Activated gamma-delta T cell treated with Interleukin-2 at 50 U/mL for 16 hours (primary cell): Measurements from ENCODE around the gene TMEM179B.
"Not testable (repeated sequence)": the region's sequence is repeated elsewhere in the genome, so short reads cannot be mapped to it uniquely, and the experiment has no call there.

Source experiments
- DNase-seq: peaks from one replicate; pipeline ENCODE4 v3.0.0-alpha.2; 2020

TMEM179B gene

DNA sequence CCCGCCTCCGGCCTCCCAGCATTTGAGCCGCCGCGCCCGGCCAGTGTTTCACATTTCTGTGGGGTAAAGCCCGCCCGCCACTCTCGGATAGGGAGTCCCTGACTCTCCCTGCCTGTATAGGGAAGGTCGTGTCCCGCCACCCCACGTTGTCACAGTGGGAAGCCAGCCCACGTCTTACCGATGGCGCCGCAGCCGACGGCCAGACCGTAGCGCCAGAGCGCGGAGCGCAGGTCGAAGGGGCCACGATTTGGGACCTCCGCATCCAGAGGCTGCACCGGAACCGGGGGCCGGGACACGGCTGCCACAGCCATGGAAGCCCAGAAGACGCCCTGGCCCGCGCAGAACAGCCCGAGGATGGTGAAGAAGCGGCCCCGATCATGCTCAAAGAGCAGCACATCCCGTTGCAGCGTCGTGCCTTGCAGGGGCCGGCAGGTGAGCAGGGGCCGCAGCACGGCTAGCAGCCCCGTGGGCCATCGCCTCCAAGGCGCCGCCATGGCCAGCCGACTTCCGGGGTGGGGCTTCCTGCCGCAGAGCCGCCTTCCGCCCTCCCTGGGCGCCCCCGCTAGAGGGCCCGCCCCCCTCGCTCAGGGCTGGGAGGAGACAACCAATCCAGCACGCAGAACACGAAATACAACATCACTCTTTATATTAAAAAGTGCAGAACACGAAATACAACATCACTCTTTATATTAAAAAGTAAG lies 4.4 kb downstream of the TMEM179B start, which contains the start of gene TMEM223:
TMEM223 (minus strand) TSS at position 506 of the 701 bp plus-strand sequence; CDS start at position 494, 12 bp downstream.
- DNase-seq = peak; percentile 91

DNA sequence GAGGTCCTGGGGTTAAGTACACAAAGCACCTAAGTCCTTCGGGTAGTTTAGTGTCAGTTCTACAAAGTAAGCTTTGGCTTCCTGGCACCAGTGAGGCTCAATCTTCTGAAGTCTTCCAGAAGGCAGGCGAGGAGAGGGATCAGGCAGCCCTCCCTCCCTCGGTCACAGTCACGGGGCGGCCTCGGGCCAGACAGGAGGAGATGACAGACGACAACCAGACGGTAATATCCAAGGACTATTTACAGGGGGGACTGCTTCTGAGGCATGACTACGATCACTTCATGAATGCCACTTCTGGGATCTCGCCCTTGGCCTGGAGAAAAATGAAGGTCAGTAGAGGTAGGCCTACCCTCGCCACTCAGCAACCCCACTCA lies 5.0 kb downstream of the TMEM179B start:
- DNase-seq = no peak

DNA sequence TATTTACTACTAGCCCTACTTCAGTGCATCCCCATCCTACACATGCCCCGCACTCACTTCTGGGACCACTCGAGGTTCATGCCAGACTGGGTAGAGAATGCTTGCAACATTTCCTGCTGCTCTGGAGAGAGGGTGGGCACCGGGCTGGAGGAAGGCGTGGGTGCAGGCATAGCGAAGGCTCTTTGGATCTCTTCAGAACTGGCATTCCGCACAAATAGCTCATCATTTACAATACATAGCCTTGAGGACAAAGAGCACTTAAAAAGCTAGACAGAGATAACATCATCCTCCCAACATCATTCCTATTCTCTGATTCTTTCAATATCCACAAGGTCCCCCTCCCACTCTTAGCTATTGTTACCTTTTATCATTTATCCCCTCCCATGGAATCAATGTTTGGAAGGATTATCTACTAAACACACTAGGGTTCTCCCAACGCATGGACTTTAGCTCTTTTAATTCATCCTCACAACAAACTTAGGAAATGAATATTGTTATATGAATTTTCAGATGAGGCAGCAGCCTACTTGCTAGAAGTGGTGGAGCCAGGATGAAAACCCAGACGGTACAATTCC lies 7.1 kb downstream of the TMEM179B start:
- DNase-seq = no peak

DNA sequence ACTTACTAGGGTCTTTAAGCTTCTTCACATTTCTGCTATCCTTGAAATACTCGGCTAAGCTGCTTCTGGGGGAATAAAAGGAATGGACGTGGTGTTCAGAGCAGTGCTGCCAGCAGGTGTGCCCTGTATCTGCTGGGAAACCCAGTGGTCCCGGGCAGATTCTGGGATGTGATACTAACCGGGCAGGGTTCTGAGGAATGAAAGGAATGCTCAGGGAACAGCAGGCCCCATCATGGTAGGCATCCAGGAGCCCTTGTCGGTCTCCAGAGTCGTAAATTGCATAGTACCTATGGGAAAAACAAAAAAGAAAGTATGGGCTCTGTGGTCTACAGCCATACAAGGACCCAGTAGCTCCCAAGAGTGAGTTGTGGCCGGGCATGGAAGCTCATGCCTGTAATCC lies 9.1 kb downstream of the TMEM179B start:
- DNase-seq = no peak

DNA sequence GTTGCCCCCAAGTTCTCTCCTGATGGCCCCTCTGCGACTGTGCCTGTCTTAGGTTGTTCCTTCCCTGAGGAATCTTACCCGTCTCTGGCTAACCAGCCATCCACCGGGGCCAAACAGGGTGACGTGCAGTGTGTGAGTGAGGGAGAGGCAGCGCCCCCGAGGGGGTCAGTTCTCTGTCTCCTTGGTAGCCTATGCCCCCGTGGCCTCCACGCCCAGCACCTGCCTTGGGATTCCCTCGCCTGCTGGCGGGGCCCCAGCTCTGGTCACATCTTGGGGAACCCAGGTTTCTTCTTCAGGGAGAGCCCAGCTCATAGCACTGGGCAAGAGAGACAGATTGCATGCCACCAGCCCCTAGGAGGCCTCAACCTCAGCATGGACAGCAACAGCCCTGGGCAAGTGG lies 12.3 kb downstream of the TMEM179B start:
- DNase-seq = no peak

DNA sequence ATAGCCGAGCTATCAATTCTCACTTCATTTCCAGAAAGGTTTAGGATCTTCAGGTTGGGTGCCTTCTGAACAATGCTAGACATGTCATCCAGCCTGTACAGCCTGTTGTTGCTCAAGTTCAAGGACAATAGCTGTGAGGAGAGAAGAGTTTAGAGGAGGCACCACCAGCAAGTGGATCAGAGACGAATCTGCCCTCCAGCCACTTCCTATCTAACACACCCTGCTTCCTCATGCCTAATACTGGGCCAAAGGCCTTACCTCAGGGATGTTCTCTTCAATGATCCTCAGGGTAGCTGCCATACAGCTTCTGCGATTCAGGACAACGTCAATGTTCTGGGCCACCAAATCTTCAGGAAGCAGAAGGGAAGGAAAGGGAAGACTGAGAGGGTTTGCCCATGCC lies 13.9 kb downstream of the TMEM179B start:
- DNase-seq = no peak

DNA sequence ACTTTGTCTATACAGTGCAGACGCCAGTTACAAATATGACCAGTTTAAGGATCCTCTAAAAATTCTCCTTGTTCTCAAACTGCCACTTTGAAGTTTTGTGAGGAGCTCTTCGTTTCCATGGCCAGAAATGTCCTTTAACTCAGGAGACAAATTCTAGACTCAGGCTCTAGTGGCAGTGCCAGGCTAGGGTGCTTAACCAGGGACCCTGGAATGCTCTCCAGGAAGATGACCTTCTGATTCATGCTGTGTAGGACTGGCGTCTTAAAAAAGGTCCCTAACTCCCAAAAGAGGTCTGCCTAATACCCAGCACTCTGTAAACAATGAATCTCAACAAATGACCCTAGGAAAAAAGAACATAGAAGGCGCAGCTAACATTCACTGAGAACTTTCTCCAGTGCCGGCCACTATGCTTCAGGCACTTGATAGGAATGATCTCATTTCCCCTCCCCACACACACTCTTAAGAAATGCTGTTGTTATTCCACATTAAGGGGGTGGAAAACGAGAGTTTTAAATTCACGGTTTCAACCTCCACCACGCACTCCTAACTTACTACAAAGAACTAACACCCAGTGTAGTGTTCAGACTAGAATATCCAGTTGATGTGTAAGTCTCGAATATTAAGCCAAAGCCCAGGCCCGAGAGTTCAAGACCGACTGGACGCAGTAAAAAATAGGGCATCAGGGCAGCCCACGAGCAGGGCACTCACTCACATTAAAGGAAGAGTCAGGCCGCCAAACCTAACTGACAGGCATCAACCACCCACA lies 17.3 kb downstream of the TMEM179B start:
- DNase-seq = no peak

DNA sequence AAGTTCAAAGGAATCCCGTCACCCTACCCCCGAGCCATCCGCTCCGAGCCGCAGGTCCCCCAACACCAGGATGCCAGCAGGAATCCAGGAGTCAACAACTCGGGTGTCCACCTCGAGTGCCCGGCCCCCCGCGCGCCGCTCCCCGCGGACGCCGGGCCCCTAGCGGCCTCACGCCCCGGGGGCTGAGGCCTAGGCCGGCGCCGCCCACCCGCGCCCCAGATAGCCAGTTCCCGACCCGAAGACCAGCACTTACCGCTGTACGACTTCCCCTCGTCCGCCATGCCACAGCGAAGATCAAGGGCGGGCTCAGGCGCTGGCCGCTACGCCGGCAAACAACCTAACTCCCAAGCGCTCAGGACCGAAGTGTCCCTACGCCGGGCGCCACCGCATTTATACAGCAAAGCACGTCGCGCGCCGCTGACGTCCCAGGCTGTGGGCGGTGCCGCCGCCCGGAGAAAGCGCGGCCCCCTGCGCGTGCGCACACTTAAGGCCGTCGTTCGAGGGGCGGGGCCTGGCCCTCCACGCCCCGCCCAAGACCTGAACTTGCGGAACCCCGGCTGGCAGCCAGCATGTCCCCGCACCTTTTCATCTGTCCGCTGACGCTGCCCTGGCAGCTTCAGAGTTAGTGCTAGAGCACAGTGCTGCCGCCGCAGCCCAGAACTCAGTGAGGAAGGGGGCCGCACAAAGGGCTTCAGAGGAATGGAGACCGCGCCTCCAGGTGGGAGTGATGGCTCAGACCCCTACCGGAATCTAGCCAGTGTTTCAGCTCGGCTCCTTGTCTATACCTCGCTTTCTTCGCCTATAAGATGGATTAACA lies 18.1 kb downstream of the TMEM179B start, which contains the start of gene NXF1:
NXF1 (minus strand) TSS at position 365 of the 817 bp plus-strand sequence; CDS start at position 281, 84 bp downstream.
- peak; percentile 94 for DNase-seq

DNA sequence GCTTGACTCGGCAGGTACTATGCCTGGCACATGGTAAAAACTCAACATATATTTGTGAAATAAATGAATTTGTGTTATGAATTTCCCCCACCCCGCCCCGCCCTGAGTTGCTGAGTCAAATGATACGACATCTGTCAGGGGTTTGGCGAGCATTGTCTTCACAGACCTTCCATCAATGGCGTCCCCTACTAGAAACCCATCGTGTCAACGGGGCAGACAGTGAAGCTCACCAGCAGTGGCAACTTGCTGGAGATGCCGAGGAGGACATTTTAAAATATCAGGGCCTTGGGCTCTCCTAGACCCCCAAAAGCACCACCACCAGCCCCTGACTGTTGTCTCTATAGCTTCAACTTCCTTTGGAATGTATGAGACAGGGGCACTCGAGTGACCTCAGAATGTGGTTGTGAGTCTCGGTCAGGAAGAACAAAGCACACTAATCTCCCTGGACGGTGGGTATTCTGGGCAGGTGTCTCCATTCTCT lies 18.8 kb downstream of the TMEM179B start:
- no peak for DNase-seq

DNA sequence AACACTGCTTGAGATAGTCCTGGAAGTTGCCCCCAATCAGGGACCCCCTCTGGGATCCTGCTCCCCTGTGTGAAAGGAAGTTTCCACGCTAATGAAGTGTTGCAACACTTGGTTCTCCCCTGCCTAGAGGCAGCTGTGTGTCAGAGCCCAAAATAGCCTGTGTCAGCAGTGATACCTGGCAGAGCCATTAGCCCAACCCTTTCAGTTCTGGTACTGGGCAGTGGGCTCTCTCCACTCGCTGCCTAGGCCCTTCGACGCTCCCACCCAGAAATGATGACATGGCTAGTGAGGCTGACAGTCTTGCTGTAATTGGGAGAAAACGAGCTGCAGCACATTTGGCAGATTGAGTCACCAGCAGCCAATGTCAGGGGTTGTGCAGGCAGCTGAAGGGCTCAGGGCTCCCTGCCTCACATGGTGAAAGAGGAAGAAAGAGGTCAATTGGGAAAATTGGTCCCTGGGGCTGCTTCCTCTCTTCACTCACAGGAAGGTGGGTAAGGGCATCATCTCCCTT lies 19.5 kb downstream of the TMEM179B start:
- no peak for DNase-seq

DNA sequence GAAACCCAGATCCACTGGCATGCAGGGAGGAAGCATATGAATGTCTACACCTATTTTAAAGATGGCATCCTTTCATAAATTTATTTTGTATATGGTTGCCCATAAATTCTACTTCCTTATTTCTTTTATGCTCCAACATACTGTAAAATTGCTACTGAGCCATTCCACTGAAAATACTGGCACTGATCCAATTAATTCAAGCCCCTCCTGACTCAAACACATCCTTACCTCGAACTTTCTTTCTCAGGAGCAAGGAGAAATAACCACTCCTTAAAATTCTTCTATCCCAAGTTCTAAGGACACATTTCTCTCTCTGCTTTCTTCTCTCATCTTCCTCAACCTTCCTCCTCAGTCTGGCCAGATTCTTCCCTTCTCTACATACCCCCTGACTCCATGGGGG lies 23.5 kb downstream of the TMEM179B start:
- DNase-seq = no peak

DNA sequence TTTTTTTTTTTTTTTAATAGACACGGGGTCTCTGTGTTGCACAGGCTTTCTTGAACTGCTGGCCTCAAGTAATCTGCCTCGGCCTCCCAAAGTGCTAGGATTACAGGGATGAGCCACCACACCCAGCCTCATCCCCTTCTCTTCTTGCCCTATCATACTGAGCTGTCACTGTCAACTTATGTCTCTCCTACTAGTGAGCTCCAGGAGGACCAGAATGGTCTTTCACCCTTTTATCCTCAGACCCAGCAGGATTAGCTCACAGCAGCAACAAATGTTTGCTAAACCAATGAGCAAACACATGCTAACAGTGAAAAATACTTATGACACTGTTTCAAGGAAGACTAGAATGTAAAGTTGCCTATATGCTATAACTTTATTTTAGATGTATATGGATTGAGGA lies 24.5 kb downstream of the TMEM179B start:
- no peak for DNase-seq

DNA sequence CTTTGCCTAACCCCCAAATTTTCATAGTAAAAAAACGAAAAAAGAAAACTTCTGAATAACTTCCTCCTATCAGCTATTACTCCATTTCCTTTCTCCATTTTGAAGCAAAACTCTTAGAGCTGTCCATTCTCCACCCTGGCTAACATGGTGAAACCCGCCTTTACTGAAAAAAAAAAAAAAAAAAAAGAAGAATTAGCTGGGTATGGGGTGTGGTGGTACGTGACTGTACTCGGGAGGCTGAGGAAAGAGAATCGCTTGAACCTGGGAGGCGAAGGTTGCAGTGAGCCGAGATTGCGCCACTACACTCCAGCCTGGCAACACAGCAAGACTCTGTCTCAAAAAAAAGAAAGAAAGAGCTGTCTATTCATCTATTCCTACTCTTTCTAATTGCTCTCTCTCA lies 29.4 kb downstream of the TMEM179B start:
- no peak for DNase-seq

DNA sequence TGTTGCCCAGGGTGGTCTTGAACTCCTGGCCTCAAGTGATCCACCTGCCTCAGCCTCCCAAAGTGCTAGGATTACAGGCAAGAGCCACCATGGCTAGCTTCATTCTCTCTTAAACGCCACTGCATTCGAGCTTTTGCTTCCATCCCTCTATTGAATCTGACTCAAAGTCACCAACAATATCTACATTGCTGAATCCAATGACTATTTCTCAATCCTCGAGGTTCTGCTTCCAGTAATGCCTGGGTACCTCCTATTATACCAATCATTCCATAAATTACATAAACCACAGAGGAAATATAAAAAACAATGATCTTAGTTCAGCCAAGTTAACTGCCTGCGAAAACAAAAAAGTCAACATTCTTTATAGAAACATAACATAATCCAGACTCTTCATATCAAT lies 29.9 kb downstream of the TMEM179B start:
- no peak for DNase-seq

DNA sequence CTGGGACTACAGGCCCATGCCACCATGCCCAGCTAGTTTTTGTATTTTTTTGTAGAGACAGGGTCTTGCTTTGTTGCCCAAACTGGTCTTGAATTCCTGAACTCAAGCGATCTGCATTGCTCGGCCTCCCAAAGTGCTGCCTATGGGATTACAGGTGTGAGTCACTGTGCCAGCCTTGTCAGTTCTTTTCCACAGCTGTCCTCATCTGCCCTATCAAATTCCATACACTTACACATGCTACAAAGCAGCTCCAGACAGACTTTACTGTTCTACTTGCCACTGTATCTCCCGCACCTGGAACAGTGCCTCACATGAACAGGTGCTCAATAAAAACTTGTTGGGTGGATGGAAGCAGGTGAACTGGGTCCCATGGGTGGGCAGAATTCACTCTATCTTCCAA lies 36.5 kb downstream of the TMEM179B start:
- DNase-seq = no peak

DNA sequence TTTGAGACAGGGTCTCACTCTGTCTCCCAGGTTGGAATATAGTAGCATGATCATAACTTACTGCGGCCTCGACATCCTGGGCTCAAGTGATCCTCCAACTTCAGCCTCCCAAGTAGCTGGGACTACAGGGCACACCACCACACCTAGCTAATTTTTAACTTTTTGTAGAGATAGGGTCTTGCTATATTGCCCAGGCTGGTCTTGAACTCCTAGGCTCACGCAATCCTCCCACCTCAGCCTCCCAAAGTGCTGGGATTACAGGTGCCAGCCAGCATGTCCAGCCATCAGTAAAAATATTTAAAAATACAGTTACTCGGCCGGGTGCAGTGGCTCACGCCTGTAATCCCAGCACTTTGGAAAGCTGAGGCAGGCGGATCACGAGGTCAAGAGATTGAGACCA lies 40.9 kb downstream of the TMEM179B start:
- DNase-seq = not testable (repeated sequence)

DNA sequence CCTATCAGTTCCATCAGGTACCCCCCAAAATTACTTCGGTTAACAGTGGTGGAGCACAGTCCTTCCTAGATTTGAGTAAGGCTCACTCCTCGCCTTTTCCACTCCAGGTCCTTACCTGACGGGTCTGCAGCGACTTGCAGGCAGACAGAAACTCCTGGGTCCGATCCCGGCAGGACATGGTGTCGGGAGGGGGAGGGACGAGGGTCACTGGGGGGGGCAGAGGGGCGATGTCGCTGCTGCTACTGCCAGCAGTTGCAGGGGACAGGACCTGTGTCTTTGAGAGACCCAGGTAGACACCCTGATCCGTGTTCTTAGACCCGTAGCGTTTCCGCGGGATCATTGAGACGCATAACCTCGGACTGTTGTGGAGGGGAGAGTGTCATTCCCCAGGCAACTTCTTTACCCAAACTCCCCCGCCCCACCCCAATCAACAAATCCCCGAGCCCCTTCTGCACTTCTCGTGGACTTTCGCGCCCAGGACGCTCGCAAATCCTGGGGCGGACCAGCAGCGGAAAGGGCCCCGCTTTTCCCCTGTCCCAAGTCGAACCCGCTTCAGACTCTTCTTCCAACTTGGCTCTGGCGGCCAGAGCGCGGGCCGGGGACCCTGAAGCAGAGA lies 43.8 kb downstream of the TMEM179B start:
- no peak for DNase-seq

DNA sequence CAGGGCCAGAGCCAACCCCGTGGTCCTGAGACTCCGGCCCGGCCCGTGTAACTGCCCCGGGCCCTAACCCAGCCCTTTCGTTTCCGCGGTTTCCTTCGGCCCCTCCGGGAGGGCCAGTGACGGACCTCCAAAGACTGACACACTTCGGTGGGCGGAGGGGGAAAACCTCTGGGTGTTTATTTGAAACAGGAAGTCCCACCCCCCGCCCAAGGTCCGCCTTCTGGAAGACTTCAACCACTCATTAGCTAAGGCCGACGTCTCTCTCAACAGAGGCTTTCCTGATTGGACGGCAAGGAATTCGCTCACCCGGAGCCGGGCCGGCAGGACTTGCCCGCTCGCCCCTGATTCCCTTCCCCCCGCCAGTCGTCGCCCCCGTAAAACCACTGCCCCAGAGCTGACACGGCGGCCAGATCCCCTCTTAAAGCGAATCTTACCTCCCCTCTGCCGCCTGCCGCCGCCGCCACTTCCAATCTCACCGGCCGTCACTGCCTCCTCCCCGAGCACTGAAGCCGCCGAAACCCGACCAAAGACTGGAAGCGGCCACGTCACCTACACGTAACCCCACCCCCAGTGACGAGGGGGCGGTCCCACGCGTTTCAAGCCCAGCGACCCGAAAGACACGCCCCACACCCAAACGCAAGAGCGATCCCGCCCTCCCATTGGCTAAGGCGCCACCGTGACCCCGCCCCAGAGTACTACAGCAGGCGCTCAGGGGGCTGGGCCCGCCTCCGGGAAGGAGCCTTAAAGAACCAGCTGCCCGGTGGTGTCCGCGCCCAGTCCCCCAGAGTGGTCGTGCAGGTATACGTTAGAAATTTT lies 44.5 kb downstream of the TMEM179B start, which contains the start of gene STX5:
STX5 (minus strand) TSS at position 532 of the 816 bp plus-strand sequence. CDS start 808 bp downstream, outside the sequence.
- DNase-seq = peak; percentile 100

DNA sequence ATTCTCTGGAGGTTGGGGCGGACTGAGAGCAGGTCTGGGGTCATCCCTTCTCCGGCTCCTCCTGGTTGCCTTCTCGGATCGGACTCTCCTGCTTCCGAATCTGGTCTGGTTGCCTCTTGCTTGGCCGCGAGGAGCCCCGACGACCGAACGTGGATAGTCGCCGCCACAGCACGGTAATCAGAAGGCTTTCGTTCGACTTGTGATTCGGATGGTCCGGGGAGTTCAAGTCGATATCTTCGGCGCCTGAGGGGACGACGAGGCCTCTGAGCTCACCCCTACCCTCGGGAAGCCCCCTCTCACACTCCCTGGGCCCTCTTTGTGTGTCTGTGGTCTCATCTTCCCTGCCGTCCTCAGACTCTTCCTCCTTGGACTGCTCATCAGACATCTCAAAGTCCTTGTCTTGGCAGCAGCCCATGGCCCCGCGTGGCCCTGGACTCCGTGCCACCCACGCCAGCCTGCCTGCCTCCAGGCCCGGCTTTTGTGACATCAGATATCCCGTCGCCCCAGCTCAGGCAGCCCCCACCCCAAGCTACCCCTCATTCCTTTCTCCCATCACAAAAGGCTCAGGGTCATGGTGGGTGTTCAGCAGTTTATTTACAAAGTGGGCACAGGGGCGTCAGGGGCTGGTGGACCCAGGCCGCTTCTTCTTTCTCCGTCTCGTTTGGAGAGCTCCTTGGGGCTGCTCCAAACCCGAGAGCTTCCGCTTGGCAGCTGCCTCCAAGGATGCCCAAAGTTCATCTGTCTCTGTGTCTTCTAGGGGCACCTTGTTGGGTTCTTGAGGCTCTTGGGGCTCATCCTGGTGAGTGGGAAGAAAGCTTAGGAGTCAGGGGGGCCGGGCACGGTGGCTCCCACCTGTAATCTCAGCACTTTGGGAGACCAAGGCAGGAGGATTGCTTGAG lies 45.4 kb downstream of the TMEM179B start, which contains the start of gene TEX54:
TEX54 (minus strand) TSS at position 506 of the 899 bp plus-strand sequence.
- DNase-seq = no peak

DNA sequence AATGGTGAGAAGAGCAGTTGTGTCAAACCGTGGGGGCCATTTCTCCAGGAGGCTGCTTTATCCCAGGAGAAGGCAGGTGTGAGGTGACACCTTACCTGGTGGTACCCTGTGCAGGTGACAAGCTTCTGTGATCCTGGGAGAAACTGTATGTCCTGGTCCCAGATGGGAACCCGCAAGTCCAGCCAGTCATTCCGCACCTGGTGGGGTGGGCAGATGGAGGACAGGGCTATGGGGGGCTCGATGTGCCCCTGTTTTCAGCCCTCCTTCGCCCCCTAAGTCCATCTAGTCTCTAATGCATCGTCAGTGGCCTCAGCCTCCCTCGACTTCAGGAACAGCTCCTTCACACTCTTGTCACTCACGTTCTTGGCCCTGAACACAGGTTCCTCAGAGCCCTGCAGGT lies 48.1 kb downstream of the TMEM179B start:
- no peak for DNase-seq
